ENCODE results near the gene HDAC3.

The HDAC3 gene

DNA sequence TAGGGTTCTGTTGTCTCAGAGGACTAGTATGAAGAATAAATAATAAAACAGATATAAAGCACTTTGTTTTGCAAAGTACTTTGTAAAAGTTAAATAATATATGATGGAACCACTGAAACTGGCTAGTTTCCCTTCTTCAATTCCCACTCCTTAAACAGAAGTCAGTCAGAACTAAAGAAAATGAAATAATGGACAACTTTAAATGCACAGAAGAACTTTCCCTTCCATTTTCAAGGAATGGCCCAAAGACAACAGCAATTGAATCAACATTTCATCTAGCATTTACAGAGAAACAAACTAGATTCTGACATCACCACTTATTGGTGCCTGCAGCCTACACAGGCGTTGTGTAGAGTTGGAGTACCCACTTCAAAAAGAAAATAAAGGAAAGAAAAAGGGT lies 34.0 kb downstream of the HDAC3 start:
- no peak for DNase-seq (ENCODE audit: low spot score)

DNA sequence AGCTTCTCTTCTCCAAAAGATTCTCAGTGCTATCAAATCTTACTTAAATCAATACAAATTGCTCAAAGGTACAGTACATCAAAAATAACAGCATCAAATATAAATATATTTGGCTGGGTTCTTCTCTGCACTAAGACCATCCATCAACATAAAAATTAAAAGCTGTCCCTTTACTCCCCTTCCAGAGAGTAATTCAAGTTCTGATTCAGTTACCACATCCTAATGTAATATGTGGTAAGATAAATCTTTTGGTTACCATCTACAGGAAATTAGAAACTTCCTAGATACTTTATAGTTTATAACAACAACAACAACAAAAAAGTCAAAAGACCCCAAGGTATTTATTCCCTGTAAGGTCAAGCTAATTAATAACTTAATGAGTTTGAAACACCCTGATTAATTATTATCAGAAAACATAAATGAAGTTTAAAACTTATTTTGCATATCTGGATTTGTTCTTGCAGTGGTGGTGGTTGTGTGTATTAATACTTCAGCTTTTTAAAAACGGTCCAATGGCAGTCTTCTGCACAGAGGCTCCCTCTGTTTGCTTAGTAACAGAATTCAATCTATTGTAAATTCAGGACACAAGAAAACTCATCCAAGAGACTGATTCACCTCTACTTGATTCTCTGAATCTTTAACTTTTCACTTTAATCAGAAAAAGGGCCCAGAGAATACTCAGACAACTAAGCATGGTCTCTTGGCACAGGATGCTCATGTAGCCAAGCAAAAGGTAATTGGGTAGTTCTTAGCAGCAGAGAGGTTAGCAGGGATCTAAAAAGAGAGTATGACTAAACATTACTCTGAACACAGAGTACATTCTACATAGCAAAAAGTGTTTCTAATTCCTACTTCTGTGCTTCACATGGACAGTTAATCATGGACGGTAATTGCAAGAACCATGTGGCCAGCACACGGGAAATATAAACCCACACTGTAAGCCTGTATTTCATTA lies 38.0 kb downstream of the HDAC3 start:
- no peak for DNase-seq (ENCODE audit: low spot score)

- DNase-seq (ENCODE audit: low spot score), result no peak
Measured at GRCh38 chr5:141597814-141598213, 38.8 kb downstream of the HDAC3 start.

DNA sequence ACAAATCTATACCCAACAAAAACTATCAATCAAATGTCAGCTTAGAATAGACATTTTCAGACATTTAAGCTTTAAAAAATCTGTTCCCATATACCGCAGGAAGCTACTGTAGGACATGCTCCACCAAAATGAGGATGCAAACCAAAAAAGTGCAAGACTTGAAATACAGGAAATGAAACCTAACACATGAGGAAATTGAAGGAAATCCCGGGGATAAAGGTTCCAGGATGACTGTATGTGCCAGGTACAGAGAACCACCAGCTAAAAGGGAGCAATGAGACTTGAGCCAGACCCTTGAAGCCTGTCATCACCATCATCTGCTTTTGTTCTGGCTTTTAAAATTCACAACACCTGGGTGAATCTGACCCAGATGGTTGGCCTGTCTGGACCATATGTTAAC lies 39.3 kb downstream of the HDAC3 start:
- DNase-seq (ENCODE audit: low spot score), result no peak

- no peak for DNase-seq (ENCODE audit: low spot score)
Measured at GRCh38 chr5:141596867-141597266, 39.8 kb downstream of the HDAC3 start.

DNA sequence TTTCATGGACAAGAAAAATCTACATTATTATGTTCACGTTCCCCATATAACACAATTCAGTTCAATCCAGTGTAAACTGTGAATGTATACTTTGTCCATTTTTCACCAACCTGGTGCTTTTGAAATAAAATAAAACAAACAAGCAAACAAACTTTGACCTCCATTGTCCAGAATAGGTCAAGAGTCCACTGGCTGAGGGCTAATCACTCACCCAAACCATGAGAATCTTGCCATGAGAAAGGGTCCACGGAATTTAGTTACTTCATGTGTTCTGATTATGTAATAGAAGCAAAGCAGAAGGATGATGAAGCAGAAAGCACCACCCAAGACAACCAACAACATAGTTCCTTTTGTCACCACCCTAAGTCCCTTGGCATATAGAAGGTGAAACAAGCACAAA lies 46.5 kb downstream of the HDAC3 start:
- no peak for DNase-seq (ENCODE audit: low spot score)

DNA sequence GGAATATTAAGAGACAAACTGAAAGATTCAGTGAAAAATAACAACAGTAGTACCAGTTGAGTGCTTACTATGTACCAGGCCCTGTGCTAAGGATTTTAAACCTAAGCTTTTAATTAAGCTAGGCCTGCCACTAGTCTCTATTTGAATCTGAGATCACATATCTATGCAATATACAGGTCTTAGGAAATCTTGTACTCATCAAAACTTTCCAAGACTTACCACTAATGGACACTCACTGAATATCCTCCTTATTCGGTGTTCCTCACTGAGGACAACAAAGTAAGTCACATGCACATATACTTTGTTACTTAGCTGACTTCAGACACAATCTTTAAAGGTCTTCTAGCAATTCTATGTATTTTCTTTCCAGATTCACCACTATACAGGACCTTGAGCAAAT lies 50.4 kb downstream of the HDAC3 start:
- no peak for DNase-seq (ENCODE audit: low spot score)

- no peak for DNase-seq (ENCODE audit: low spot score)
Measured at GRCh38 chr5:141585594-141585993, 51.1 kb downstream of the HDAC3 start.

DNA sequence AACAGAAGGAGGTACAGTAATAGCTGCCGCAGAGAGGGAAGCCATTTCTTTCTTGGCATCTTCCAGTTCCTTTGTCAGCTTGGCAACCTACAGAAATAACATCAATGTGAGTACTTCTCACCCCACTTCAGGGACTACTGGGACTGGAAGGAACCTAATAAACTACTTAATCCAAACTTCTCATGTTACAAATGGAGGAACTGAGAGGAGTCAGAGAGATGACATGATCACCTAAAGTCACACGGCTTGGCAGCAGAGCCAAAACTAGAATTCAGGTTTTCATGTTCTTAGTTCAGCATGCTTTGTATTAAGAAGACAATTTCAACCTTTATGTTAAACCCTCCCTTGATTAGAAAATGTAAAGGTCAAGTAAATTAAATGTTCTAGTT lies 62.5 kb downstream of the HDAC3 start:
- no peak for DNase-seq (ENCODE audit: low spot score)

- DNase-seq (ENCODE audit: low spot score), result no peak
Measured at GRCh38 chr5:141573489-141574121, 63.0 kb downstream of the HDAC3 start.

Measured in pons (tissue), 1 donor.